Right atrium auricular region (tissue), 2 donors: ENCODE results near the gene ZMIZ1. TPM values are rescaled to one million over a fixed set of nuclear protein-coding genes. Genes with fewer than 3 reads are reported as not detected.

Source experiments
- DNase-seq: peaks from one replicate; pipeline ENCODE4 v3.0.0-alpha.2; 2019; ENCODE audit warnings: low spot score
- H3K27ac ChIP-seq, 2 donors: fragments of 200-600 bp; sonication (generic); 1 replicate in 1 of 2; 2 replicates in 1 of 2; pipeline ENCODE4 v1.5.1; 2016 to 2019
- H3K27me3 ChIP-seq, 2 donors: fragments of 200-600 bp; sonication (generic); one replicate each; pipeline versions ENCODE4 v1.5.1 to v1.6.0; 2017 to 2019
- H3K36me3 ChIP-seq: fragments of 200-600 bp; sonication (generic); one replicate; pipeline ENCODE4 v1.5.1; 2016
- H3K4me1 ChIP-seq, 2 donors: fragments of 200-600 bp; sonication (generic); one replicate each; pipeline versions ENCODE4 v1.5.1 to v1.6.0; 2017 to 2019
- H3K4me3 ChIP-seq, 2 donors: fragments of 200-600 bp; sonication (generic); 1 replicate in 1 of 2; 2 replicates in 1 of 2; pipeline ENCODE4 v1.5.1; 2017 to 2019; ENCODE audit warnings: mild to moderate bottlenecking in 1 of 2, moderate library complexity in 1 of 2
- H3K9me3 ChIP-seq, 2 donors: fragments of 200-600 bp; sonication (generic); one replicate each; pipeline ENCODE4 v1.5.1; 2019
- CTCF ChIP-seq, 2 donors: fragments of 200-600 bp; sonication (generic); IDR thresholded peaks; one replicate each; pipeline ENCODE4 v1.5.1; 2019; ENCODE audit warnings: antibody characterized with exemption in 2 of 2
- total RNA-seq, 2 donors: library from RNA; depleted of rRNA; stranded (reverse); fragments of >200 nt; gene quantifications; one replicate each; pipeline ENCODE4 v1.1.0, GENCODE V29; 2016

Gene ZMIZ1
- total RNA-seq, 2 donors from 2014 or later: 59.3 to 71.0 TPM

GRCh38 chr10:79038104-79038840 lies 30.5 kb upstream of the ZMIZ1 start:
- H3K27ac ChIP-seq: no peak overlapping the region
- no peak for DNase-seq
- H3K9me3 ChIP-seq: no peaks in the 10 kb centered on the region
- no peak overlapping the region for H3K4me3 ChIP-seq
- no peaks in the 10 kb centered on the region for H3K4me1 ChIP-seq
- no peaks in the 10 kb centered on the region for H3K36me3 ChIP-seq
- no peaks in the 10 kb centered on the region for H3K27me3 ChIP-seq
- TF ChIP-seq CTCF (IDR thresholded peaks at IDR 0.05): no peak

GRCh38 chr10:79038841-79039201 lies 29.9 kb upstream of the ZMIZ1 start:
- no peaks in the 10 kb centered on the region for H3K27me3 ChIP-seq
- no peaks in the 10 kb centered on the region for H3K9me3 ChIP-seq
- no peak overlapping the region for H3K27ac ChIP-seq
- no peak for DNase-seq
- TF ChIP-seq CTCF (IDR thresholded peaks at IDR 0.05): no peak
- H3K4me1 ChIP-seq: no peaks in the 10 kb centered on the region
- H3K36me3 ChIP-seq: no peaks in the 10 kb centered on the region
- no peak overlapping the region for H3K4me3 ChIP-seq

- H3K36me3 ChIP-seq: no peaks in the 10 kb centered on the region
- TF ChIP-seq CTCF (IDR thresholded peaks at IDR 0.05): no peak
- no peak overlapping the region for H3K4me3 ChIP-seq
- DNase-seq: no peak
- H3K4me1 ChIP-seq: no peaks in the 10 kb centered on the region
- no peak overlapping the region for H3K27ac ChIP-seq
- no peaks in the 10 kb centered on the region for H3K27me3 ChIP-seq
- no peaks in the 10 kb centered on the region for H3K9me3 ChIP-seq
These were observed 25.9 kb upstream of the ZMIZ1 start for GRCh38 chr10:79042639-79043411.

DNA sequence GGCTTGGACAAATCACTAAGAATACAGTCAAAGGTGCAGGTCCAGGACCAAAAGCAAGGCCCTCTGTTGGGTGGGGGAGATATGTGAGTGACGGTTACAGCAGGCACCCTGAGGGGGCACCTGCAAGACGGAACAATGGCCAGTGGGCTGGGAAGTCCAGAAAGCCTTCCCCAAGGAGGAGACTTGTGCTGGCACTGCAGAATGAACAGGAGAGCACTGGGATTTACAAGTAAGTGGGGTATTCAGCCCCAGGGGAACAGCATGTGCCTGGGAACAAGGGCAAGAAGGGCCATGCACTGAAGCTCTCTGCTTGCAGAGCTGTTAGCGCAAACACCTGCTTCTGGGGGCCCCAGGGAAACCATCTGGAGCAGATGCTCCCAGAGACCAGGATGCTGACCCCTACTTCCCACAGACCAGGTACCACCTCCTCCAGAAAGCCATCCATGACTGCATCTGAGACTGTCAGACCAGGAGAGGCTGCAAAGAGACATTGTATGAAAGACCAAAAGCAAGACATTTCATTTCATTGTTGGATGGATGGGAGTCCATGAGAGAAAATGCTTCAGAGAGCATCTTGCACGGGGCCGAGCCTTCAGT lies 24.6 kb upstream of the ZMIZ1 start:
- peaks cover 0 to 8% of the 10 kb centered on the region in 2 donors for H3K4me1 ChIP-seq
- no peaks in the 10 kb centered on the region for H3K36me3 ChIP-seq
- H3K27me3 ChIP-seq: no peaks in the 10 kb centered on the region
- H3K9me3 ChIP-seq: no peaks in the 10 kb centered on the region
- TF ChIP-seq CTCF (IDR thresholded peaks at IDR 0.05): no peak
- H3K27ac ChIP-seq: no peak overlapping the region
- no peak overlapping the region for H3K4me3 ChIP-seq
- DNase-seq: no peak

GRCh38 chr10:79044846-79045245 lies 23.9 kb upstream of the ZMIZ1 start:
- Histone ChIP-seq H3K4me1 (peaks cover 0 to 8% of the 10 kb centered on the region in 2 donors), H3K4me3 (no peak overlapping the region), H3K27me3 (no peaks in the 10 kb centered on the region), H3K36me3 (no peaks in the 10 kb centered on the region), H3K27ac (no peak overlapping the region), H3K9me3 (no peaks in the 10 kb centered on the region)
- no peak for DNase-seq
- TF ChIP-seq CTCF (IDR thresholded peaks at IDR 0.05): no peak
